Kidney (tissue), 14 donors: Measurements from ENCODE around the gene PHLDB1. TPM values are rescaled to one million over a fixed set of nuclear protein-coding genes. Genes with fewer than 3 reads are reported as not detected.

Experiments used
- DNase-seq, 5 donors: peaks; one replicate each; pipeline ENCODE4 v3.0.0-alpha.2; 2013 to 2020
- FAIRE-seq: peaks from 2 replicates; lab custom pipeline; 2012; peaks lifted over from hg19 to GRCh38; lab: Jason Lieb, UNC
- H3K27ac ChIP-seq, 2 donors: one replicate each; pipeline ENCODE4 v1.7.0; 2013; ENCODE audit warnings: low read depth in 2 of 2, low read length in 2 of 2, inconsistent platforms in 1 of 2
- H3K27me3 ChIP-seq: one replicate; pipeline ENCODE4 v1.7.1; 2013; ENCODE audit warnings: low read length, inconsistent platforms; ENCODE audit not compliant: control insufficient read depth, insufficient read depth
- H3K36me3 ChIP-seq, 3 donors: one replicate each; pipeline versions ENCODE4 v1.7.0 to v1.7.1; 2013; ENCODE audit warnings: low read length in 3 of 3, control low read depth in 1 of 3, inconsistent platforms in 1 of 3; ENCODE audit not compliant: insufficient read depth in 3 of 3, control insufficient read depth in 2 of 3
- H3K4me1 ChIP-seq, 3 donors: one replicate each; pipeline versions ENCODE4 v1.7.0 to v1.7.1; 2013; ENCODE audit warnings: low read length in 3 of 3, inconsistent platforms in 1 of 3, low read depth in 1 of 3; ENCODE audit not compliant: control insufficient read depth in 2 of 3, insufficient read depth in 2 of 3
- H3K4me3 ChIP-seq, 3 donors: one replicate each; pipeline versions ENCODE4 v1.7.0 to v1.8.1; 2013; ENCODE audit warnings: low read length in 3 of 3, control low read depth in 1 of 3, inconsistent platforms in 1 of 3
- H3K9ac ChIP-seq, 3 donors: one replicate each; pipeline versions ENCODE4 v1.7.0 to v1.7.1; 2013; ENCODE audit warnings: low read length in 3 of 3, control low read depth in 1 of 3, inconsistent platforms in 1 of 3
- H3K9me3 ChIP-seq, 3 donors: one replicate each; pipeline versions ENCODE4 v1.7.0 to v1.7.1; 2013; ENCODE audit warnings: low read length in 3 of 3, control low read depth in 1 of 3, inconsistent platforms in 1 of 3; ENCODE audit not compliant: control insufficient read depth in 2 of 3, insufficient read depth in 1 of 3
- intact Hi-C: fragments of 100-400 bp; cut with DNase I; formaldehyde crosslinking; loops from one replicate; pipeline ENCODE4 v1.11.1; 2022
- polyA plus RNA-seq: library from polyadenylated mRNA; stranded (reverse); fragments of 350-450 nt; fragmentation: Illumina TruSeq; extraction: RNeasy Lipid Tissue Mini Kit (QIAGEN cat#74804); gene quantifications from one replicate; pipeline ENCODE4 v1.2.3, GENCODE V29; 2014; ENCODE audit warnings: low read depth, low replicate concordance; ENCODE audit not compliant: insufficient read depth
- total RNA-seq: library from RNA; stranded (reverse); fragmentation: NEBNext Ultra II Directional; extraction: Animal tissue kit (Norgen Biotek cat#: 25700); gene quantifications from one replicate; pipeline ENCODE4 v1.2.1, GENCODE V29; 2021
- TF ChIP-seq, protein P1 (sequence below): IDR thresholded peaks from 3 replicates; pipeline ENCODE4 v1.5.1; 2012; ENCODE audit warnings: mild to moderate bottlenecking, moderate library complexity, borderline replicate concordance; ENCODE audit not compliant: insufficient read depth; ENCODE audit errors: extremely low read depth
- donor health status: control.
- donor health status: control.
- donor health status: control.
- donor health status: control.
- donor health status: control.
- donor health status: DM: yes; HTN: yes; CAD: no.
- donor health status: Normal renal cell carcinoma (clear cell type).

The PHLDB1 gene
- total and polyA plus RNA-seq, 2 donors from 2014 or later: 39.1 to 118 TPM

DNA sequence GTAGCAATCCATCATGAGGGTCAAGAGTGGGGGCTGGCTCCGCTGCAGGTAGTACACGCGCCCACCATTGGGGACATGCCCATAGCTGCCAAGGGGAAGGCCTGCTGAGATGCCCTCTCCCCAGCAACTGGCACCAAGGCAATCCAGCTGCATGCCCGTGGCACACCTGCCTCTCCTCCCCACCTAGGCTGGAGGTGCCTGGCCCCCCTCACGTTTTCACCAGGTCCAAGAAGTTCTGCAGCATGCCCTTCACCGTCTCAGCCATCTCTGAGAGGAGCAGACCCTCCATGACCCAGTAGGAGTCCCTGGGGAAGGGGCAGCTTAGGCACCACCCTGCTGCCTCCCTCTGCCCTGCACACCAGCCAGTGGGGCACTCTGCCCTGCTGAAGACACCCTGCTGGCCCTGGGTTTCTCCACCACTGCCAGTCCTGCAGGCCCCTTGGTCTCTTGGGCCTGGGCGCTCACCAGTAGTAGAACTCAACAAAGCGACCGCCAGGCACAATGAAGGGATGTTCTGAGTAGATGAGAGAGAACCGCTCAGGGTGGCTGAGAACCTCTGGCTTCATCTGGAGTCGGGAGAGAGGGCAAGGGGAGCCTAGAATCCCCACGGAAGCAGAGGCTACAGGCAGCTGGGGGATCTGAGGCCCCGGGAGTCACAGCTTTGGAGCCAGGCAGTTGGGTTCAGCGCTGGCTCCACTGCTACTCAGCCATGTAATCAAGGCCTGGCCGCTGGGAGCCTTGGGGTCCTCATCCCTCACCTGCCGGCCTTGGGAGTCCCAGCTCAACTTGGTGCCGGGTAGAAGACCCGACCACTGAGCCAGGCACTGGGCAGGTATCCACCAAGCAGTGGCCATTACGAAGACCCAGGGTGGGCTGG, 54.2 kb downstream of the PHLDB1 start:
- intact Hi-C loops: no loop called here
- Histone ChIP-seq H3K36me3 (peaks cover 0 to 8% (median 2%) of the 10 kb centered on the region in 3 donors), H3K4me3 (no peak overlapping the region), H3K27ac (no peak overlapping the region), H3K9me3 (no peaks in the 10 kb centered on the region), H3K27me3 (no peaks in the 10 kb centered on the region), H3K4me1 (peaks cover 0 to 11% (median 0%) of the 10 kb centered on the region in 3 donors), H3K9ac (no peak overlapping the region)
- TF ChIP-seq, protein P1, sequence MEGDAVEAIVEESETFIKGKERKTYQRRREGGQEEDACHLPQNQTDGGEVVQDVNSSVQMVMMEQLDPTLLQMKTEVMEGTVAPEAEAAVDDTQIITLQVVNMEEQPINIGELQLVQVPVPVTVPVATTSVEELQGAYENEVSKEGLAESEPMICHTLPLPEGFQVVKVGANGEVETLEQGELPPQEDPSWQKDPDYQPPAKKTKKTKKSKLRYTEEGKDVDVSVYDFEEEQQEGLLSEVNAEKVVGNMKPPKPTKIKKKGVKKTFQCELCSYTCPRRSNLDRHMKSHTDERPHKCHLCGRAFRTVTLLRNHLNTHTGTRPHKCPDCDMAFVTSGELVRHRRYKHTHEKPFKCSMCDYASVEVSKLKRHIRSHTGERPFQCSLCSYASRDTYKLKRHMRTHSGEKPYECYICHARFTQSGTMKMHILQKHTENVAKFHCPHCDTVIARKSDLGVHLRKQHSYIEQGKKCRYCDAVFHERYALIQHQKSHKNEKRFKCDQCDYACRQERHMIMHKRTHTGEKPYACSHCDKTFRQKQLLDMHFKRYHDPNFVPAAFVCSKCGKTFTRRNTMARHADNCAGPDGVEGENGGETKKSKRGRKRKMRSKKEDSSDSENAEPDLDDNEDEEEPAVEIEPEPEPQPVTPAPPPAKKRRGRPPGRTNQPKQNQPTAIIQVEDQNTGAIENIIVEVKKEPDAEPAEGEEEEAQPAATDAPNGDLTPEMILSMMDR: no peak
- FAIRE-seq (no peak), DNase-seq (no peak)

DNA sequence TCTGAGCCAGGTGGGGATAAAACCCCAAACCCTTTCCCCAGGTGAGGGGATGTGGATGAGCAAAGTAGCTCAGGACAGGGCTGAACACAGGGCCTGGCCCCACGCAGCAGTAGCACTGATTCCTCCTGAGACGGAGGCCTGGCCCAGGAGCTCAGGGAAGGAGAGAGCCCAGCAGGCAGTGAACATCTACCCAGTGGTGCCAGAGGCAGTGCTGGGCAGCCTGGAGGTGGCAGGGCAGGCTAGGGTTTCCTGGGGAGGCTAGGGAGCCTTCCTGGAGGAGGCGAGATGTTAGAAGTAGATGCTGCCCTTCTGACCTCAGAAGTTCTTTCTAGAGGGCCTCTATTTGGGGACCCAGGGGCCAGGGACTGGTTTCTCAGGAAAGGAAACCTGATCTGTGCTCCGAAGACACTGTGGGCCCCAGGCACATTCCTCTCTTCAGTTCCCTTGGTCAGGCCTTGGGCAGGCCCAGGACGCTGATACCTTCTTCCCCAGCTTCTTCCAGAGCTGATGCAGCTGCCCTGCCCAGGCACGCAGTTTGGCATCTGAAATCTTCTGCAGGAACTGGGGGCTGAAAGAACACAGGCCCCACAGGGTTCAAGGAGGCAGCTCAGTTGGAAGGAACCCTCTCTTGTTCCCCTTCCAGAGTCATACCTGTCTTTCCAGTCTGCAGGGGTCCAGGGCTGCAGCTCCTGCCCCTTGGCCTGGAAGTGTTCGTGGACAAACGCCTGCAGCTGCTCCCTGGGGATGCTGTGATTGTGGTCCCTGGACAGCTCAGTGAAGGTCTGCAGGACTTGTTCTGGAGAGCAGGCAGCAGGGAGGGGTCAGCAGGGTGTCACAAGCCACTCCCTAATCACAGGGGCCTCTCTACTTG, 55.2 kb downstream of the PHLDB1 start:
- DNase-seq (no peak), FAIRE-seq (no peak)
- Histone ChIP-seq H3K27ac (no peak overlapping the region), H3K27me3 (no peaks in the 10 kb centered on the region), H3K9ac (no peak overlapping the region), H3K36me3 (no peaks in the 10 kb centered on the region), H3K4me1 (peaks cover 0 to 11% (median 0%) of the 10 kb centered on the region in 3 donors), H3K4me3 (no peak overlapping the region), H3K9me3 (no peaks in the 10 kb centered on the region)
- TF ChIP-seq, protein P1: no peak
- intact Hi-C loops: no loop called here

- DNase-seq (no peak), FAIRE-seq (no peak)
- intact Hi-C loops: no loop called here
Measured at GRCh38 chr11:118663381-118663780, 56.0 kb downstream of the PHLDB1 start.

More at GRCh38 chr11:118663381-118663780, 56.0 kb downstream of the PHLDB1 start:
- H3K9ac ChIP-seq: no peak overlapping the region
- H3K27me3 ChIP-seq: no peaks in the 10 kb centered on the region
- H3K27ac ChIP-seq: no peak overlapping the region
- no peak overlapping the region for H3K4me3 ChIP-seq
- no peaks in the 10 kb centered on the region for H3K9me3 ChIP-seq
- no peaks in the 10 kb centered on the region for H3K36me3 ChIP-seq
- TF ChIP-seq, protein P1: no peak
- peaks cover 0 to 11% (median 0%) of the 10 kb centered on the region in 3 donors for H3K4me1 ChIP-seq
